Measurements from ENCODE around the gene IRAK1BP1.
A peak's percentile ranks its signal among the peaks of the same experiment; 100 is the strongest.
"Not testable (repeated sequence)": the region's sequence is repeated elsewhere in the genome, so short reads cannot be mapped to it uniquely, and the experiment has no call there.

Gene IRAK1BP1

GRCh38 chr6:78867370-78868040 is at the start of gene IRAK1BP1:
Gene IRAK1BP1 (plus strand): TSS chr6:78867551. CDS start chr6:78867577, 26 bp downstream.
- DNase-seq: peak; percentile 76

GRCh38 chr6:78824045-78824444 is 43.3 kb upstream of the IRAK1BP1 start:
- DNase-seq: no peak

- no peak for DNase-seq
Observed at GRCh38 chr6:78829407-78829806, 37.9 kb upstream of the IRAK1BP1 start.

GRCh38 chr6:78830805-78831204 is 36.5 kb upstream of the IRAK1BP1 start:
- no peak for DNase-seq

- no peak for DNase-seq
Observed at GRCh38 chr6:78831492-78831891, 35.9 kb upstream of the IRAK1BP1 start.

- no peak for DNase-seq
Observed at GRCh38 chr6:78832091-78832808, 35.1 kb upstream of the IRAK1BP1 start.

GRCh38 chr6:78835817-78836216 is 31.5 kb upstream of the IRAK1BP1 start:
- DNase-seq: no peak

- DNase-seq: no peak
Observed at GRCh38 chr6:78836598-78836997, 30.8 kb upstream of the IRAK1BP1 start.

- DNase-seq: no peak
Observed at GRCh38 chr6:78841111-78841510, 26.2 kb upstream of the IRAK1BP1 start.

GRCh38 chr6:78842953-78843352 is 24.4 kb upstream of the IRAK1BP1 start:
- no peak for DNase-seq

- DNase-seq: no peak
Observed at GRCh38 chr6:78844899-78845298, 22.5 kb upstream of the IRAK1BP1 start.

GRCh38 chr6:78845567-78845966 is 21.8 kb upstream of the IRAK1BP1 start:
- no peak for DNase-seq

GRCh38 chr6:78850621-78851020 is 16.7 kb upstream of the IRAK1BP1 start:
- DNase-seq: no peak

- no peak for DNase-seq
Observed at GRCh38 chr6:78851156-78851555, 16.2 kb upstream of the IRAK1BP1 start.

- DNase-seq: no peak
Observed at GRCh38 chr6:78854546-78854945, 12.8 kb upstream of the IRAK1BP1 start.

GRCh38 chr6:78858339-78858938 is 8.9 kb upstream of the IRAK1BP1 start:
- not testable (repeated sequence) for DNase-seq

GRCh38 chr6:78861509-78861908 is 5.8 kb upstream of the IRAK1BP1 start:
- no peak for DNase-seq

- DNase-seq: no peak
Observed at GRCh38 chr6:78863576-78863975, 3.8 kb upstream of the IRAK1BP1 start.

GRCh38 chr6:78864957-78865356 is 2.4 kb upstream of the IRAK1BP1 start:
- no peak for DNase-seq

GRCh38 chr6:78867020-78867369 is 356 bp upstream of the IRAK1BP1 start:
- DNase-seq: no peak

GRCh38 chr6:78868116-78868515 is 765 bp downstream of the IRAK1BP1 start:
- no peak for DNase-seq

- no peak for DNase-seq
Observed at GRCh38 chr6:78875505-78875904, 8.2 kb downstream of the IRAK1BP1 start.

- DNase-seq: no peak
Observed at GRCh38 chr6:78883651-78884050, 16.3 kb downstream of the IRAK1BP1 start.

- not testable (repeated sequence) for DNase-seq
Observed at GRCh38 chr6:78889901-78890300, 22.6 kb downstream of the IRAK1BP1 start.
